H1 (cell line): ENCODE results near the gene TMEM144. TPM values are rescaled to one million over a fixed set of nuclear protein-coding genes. Genes with fewer than 3 reads are reported as not detected.

Experiments used
- CTCF ChIA-PET: fragments of 300-600 bp; sonication (Branson Sonifier 250); formaldehyde crosslinking; loops from one replicate; lab custom pipeline; 2021; ENCODE audit not compliant: partially characterized antibody; lab: Charles Lee
- POLR2A ChIA-PET: fragments of 300-600 bp; sonication (Branson Sonifier 250); formaldehyde crosslinking; loops from one replicate; lab custom pipeline; 2021; ENCODE audit warnings: inconsistent platforms; ENCODE audit not compliant: partially characterized antibody; lab: Charles Lee
- DNase-seq, 2 experiments: peaks; one replicate each; pipeline versions ENCODE4 v3.0.0 to v3.0.0-alpha.2; 2010 to 2022; ENCODE audit warnings: low spot score in 2 of 2, low read depth in 1 of 2, mixed read lengths in 1 of 2
- FAIRE-seq: peaks from 2 replicates; lab custom pipeline; 2011; peaks lifted over from hg19 to GRCh38; lab: Jason Lieb, UNC
- H2AFZ ChIP-seq: 2 replicates; pipeline ENCODE4 v1.8.1; 2012; ENCODE audit warnings: low read length, inconsistent platforms
- H2AK5ac ChIP-seq: 2 replicates; pipeline ENCODE4 v1.6.1; 2013; ENCODE audit warnings: low read depth, low read length
- H2BK120ac ChIP-seq: replicated peaks from 2 replicates; pipeline ENCODE3; 2013; ENCODE audit warnings: low read depth, low read length, inconsistent platforms
- H2BK12ac ChIP-seq: 2 replicates; pipeline ENCODE4 v1.6.1; 2013; ENCODE audit warnings: low read depth, low read length
- H2BK15ac ChIP-seq: 2 replicates; pipeline ENCODE4 v1.6.1; 2013; ENCODE audit warnings: low read length
- H2BK20ac ChIP-seq: 2 replicates; pipeline ENCODE4 v1.6.1; 2013; ENCODE audit warnings: low read length
- H2BK5ac ChIP-seq: 2 replicates; pipeline ENCODE4 v1.6.1; 2013; ENCODE audit warnings: low read depth, low read length
- H3K14ac ChIP-seq: 2 replicates; pipeline ENCODE4 v1.6.1; 2013; ENCODE audit warnings: inconsistent platforms; ENCODE audit not compliant: insufficient read length
- H3K18ac ChIP-seq: 2 replicates; pipeline ENCODE4 v1.6.1; 2013; ENCODE audit warnings: low read length; ENCODE audit errors: extremely low read depth
- H3K23ac ChIP-seq: 2 replicates; pipeline ENCODE4 v1.6.1; 2013; ENCODE audit warnings: inconsistent platforms; ENCODE audit not compliant: insufficient read length
- H3K23me2 ChIP-seq: 2 replicates; pipeline ENCODE4 v1.6.1; 2013; ENCODE audit warnings: low read depth, low read length
- H3K27ac ChIP-seq: 2 replicates; pipeline ENCODE4 v1.6.1; 2011; ENCODE audit warnings: low read depth, low read length, inconsistent platforms
- H3K27me3 ChIP-seq, 4 experiments: replicated peaks in 1 of 4; 1 replicate in 1 of 4; 2 replicates in 3 of 4; pipeline versions ENCODE4 v1.6.1 to v1.8.1; 2011 to 2013; ENCODE audit warnings: low read length in 3 of 4, mild to moderate bottlenecking in 3 of 4, inconsistent platforms in 2 of 4, mixed read lengths in 2 of 4, moderate library complexity in 1 of 4; ENCODE audit not compliant: control insufficient read depth in 3 of 4, insufficient read depth in 3 of 4; ENCODE audit errors: extremely low read depth in 1 of 4
- H3K36me3 ChIP-seq, 4 experiments: 2 replicates each; pipeline versions ENCODE4 v1.6.1 to v1.8.1; 2011 to 2013; ENCODE audit warnings: mild to moderate bottlenecking in 4 of 4, low read length in 3 of 4, moderate library complexity in 2 of 4, control low read depth in 1 of 4, inconsistent platforms in 1 of 4; ENCODE audit not compliant: insufficient read depth in 4 of 4, control insufficient read depth in 2 of 4
- H3K4ac ChIP-seq: replicated peaks from 2 replicates; pipeline ENCODE3; 2013; ENCODE audit warnings: low read length, low read depth, mixed read lengths, inconsistent platforms; ENCODE audit not compliant: insufficient read length
- H3K4me1 ChIP-seq, 4 experiments: replicated peaks in 1 of 4; 1 replicate in 1 of 4; 2 replicates in 3 of 4; pipeline versions ENCODE4 v1.6.1 to v1.8.1; 2011 to 2013; ENCODE audit warnings: low read length in 3 of 4, inconsistent platforms in 2 of 4, mixed read lengths in 1 of 4; ENCODE audit not compliant: insufficient read depth in 4 of 4, control insufficient read depth in 3 of 4
- H3K4me2 ChIP-seq, 2 experiments: 2 replicates each; pipeline versions ENCODE4 v1.6.1 to v1.8.1; 2011 to 2013; ENCODE audit warnings: low read depth in 2 of 2, low read length in 2 of 2, control low read depth in 1 of 2, inconsistent platforms in 1 of 2, mild to moderate bottlenecking in 1 of 2; ENCODE audit not compliant: insufficient read depth in 1 of 2
- H3K4me3 ChIP-seq, 4 experiments: fragments of 200-600, 300-600 bp in 1 of 4; sonication (generic), shearing (Covaris generic), sonication (Bioruptor Twin) in 1 of 4; 2 replicates each; pipeline versions ENCODE4 v1.5.1 to v1.8.1; 2011 to 2016; ENCODE audit warnings: low read length in 4 of 4, low read depth in 3 of 4, control low read depth in 2 of 4, inconsistent platforms in 2 of 4, mild to moderate bottlenecking in 2 of 4, mixed read lengths in 1 of 4, moderate library complexity in 1 of 4; ENCODE audit not compliant: insufficient read depth in 2 of 4; ENCODE audit errors: extremely low read depth in 1 of 4
- H3K56ac ChIP-seq: replicated peaks from 2 replicates; pipeline ENCODE3; 2013; ENCODE audit warnings: low read depth, mild to moderate bottlenecking, mixed read lengths, low read length, inconsistent platforms; ENCODE audit not compliant: insufficient read length
- H3K79me1 ChIP-seq: 2 replicates; pipeline ENCODE4 v1.6.1; 2013; ENCODE audit warnings: low read depth, low read length, control low read depth
- H3K79me2 ChIP-seq, 2 experiments: 2 replicates each; pipeline versions ENCODE4 v1.6.1 to v1.8.1; 2012 to 2013; ENCODE audit warnings: low read length in 2 of 2, mild to moderate bottlenecking in 2 of 2, inconsistent platforms in 1 of 2; ENCODE audit not compliant: insufficient read depth in 2 of 2, control insufficient read depth in 1 of 2
- H3K9ac ChIP-seq, 4 experiments: replicated peaks in 1 of 4; 1 replicate in 1 of 4; 2 replicates in 3 of 4; pipeline versions ENCODE4 v1.6.1 to v1.8.1; 2011 to 2013; ENCODE audit warnings: low read depth in 3 of 4, low read length in 3 of 4, control low read depth in 2 of 4, mild to moderate bottlenecking in 2 of 4, moderate library complexity in 2 of 4, inconsistent platforms in 1 of 4; ENCODE audit errors: extremely low read depth in 1 of 4
- H3K9me3 ChIP-seq, 2 experiments: 2 replicates each; pipeline versions ENCODE4 v1.6.1 to v1.8.1; 2012 to 2013; ENCODE audit warnings: mild to moderate bottlenecking in 2 of 2, moderate library complexity in 2 of 2, control low read depth in 1 of 2, inconsistent platforms in 1 of 2, low read depth in 1 of 2, low read length in 1 of 2, mixed read lengths in 1 of 2; ENCODE audit not compliant: insufficient read depth in 2 of 2
- H4K20me1 ChIP-seq, 2 experiments: replicated peaks in 1 of 2; 2 replicates each; pipeline versions ENCODE3 to v1.8.1; 2011 to 2013; ENCODE audit warnings: inconsistent platforms in 2 of 2, low read length in 2 of 2, mild to moderate bottlenecking in 1 of 2; ENCODE audit not compliant: insufficient read depth in 2 of 2, control insufficient read depth in 1 of 2
- H4K5ac ChIP-seq: 2 replicates; pipeline ENCODE4 v1.6.1; 2013; ENCODE audit warnings: low read length, low read depth, mixed read lengths, inconsistent platforms; ENCODE audit not compliant: insufficient read length
- H4K8ac ChIP-seq: 2 replicates; pipeline ENCODE4 v1.8.0; 2013; ENCODE audit warnings: mild to moderate bottlenecking, moderate library complexity, low read length, inconsistent platforms; ENCODE audit not compliant: insufficient read depth; ENCODE audit errors: extremely low read depth
- H4K91ac ChIP-seq: replicated peaks from 2 replicates; pipeline ENCODE3; 2013; ENCODE audit warnings: low read length, mixed read lengths, inconsistent platforms; ENCODE audit not compliant: insufficient read length
- CBX5 ChIP-seq: fragments of 300-800, 300-1000 bp; sonication (generic); IDR thresholded peaks from 2 replicates; pipeline ENCODE4 v1.7.1; 2016; ENCODE audit warnings: antibody characterized with exemption, low read length, low read depth
- CTCF ChIP-seq, 3 experiments: IDR thresholded peaks; 1 replicate in 2 of 3; 2 replicates in 1 of 3; pipeline versions ENCODE4 v1.5.1 to v1.6.1; 2011; ENCODE audit warnings: low read length in 3 of 3, mild to moderate bottlenecking in 3 of 3, inconsistent platforms in 2 of 3, low read depth in 1 of 3, moderate library complexity in 1 of 3; ENCODE audit not compliant: insufficient read depth in 1 of 3; ENCODE audit errors: control extremely low read depth in 1 of 3
- EGR1 ChIP-seq: IDR thresholded peaks from 2 replicates; pipeline ENCODE4 v1.6.1; 2011; ENCODE audit warnings: low read depth, low read length, borderline replicate concordance
- EZH2 ChIP-seq: fragments of 200-600 bp; sonication (generic); IDR thresholded peaks from 2 replicates; pipeline ENCODE4 v1.7.1; 2012; ENCODE audit warnings: low read depth, mild to moderate bottlenecking, moderate library complexity, low read length, inconsistent platforms; ENCODE audit not compliant: severe bottlenecking
- KDM1A ChIP-seq: fragments of 200-600, 300-600 bp; sonication (generic); IDR thresholded peaks from 2 replicates; pipeline ENCODE4 v1.7.1; 2016; ENCODE audit warnings: mild to moderate bottlenecking, low read length, borderline replicate concordance
- ZNF274 ChIP-seq: IDR thresholded peaks from 2 replicates; pipeline ENCODE4 v1.7.0; 2012; ENCODE audit warnings: low read length, borderline replicate concordance; ENCODE audit errors: extremely low read depth
- WGBS, 2 experiments: shearing (Covaris generic) in 1 of 2; methylation state at CpG; one replicate each; pipeline versions ENCODE4 v1.1.6 to v1.1.7; 2013 to 2015; ENCODE audit warnings: low lambda C conversion rate in 2 of 2, mixed read lengths in 2 of 2, inconsistent platforms in 1 of 2, low coverage in 1 of 2, missing lambda C conversion rate in 1 of 2; ENCODE audit not compliant: insufficient replicate concordance in 2 of 2, insufficient coverage in 1 of 2, insufficient read length in 1 of 2; ENCODE audit errors: extremely low coverage in 1 of 2, missing lambda C conversion rate in 1 of 2; 5-methylcytosine and 5-hydroxymethylcytosine counted together
- polyA plus RNA-seq, 7 experiments: library from polyadenylated mRNA; depleted of rRNA in 3 of 7; stranded (reverse) in 5 of 7; unstranded in 2 of 7; fragments of >200 nt in 5 of 7; fragments of 200-250 nt in 2 of 7; gene quantifications; 1 replicate in 5 of 7; 2 replicates in 1 of 7; 4 replicates in 1 of 7; pipeline versions ENCODE4 v1.2.1 to v1.2.3, GENCODE V29; 2011 to 2013; ENCODE audit warnings: missing spikeins in 2 of 7, mixed read lengths in 2 of 7
- total RNA-seq: library from RNA; stranded (reverse); fragmentation: NEBNext Ultra II Directional; extraction: Animal tissue kit (Norgen Biotek cat#: 25700); gene quantifications from 2 replicates; pipeline ENCODE4 v1.2.1, GENCODE V29; 2021

Gene TMEM144
- total and polyA plus RNA-seq, 2 of the 8 experiments (the other 6 are each of a cell fraction or from before 2014, with no cell fraction given) = 1.9 to 2.6 TPM

GRCh38 chr4:158179465-158179864 is 30.8 kb upstream of the TMEM144 start:
- H3K14ac ChIP-seq = no peak overlapping the region
- H3K4ac ChIP-seq = no peak overlapping the region
- no peaks in the 10 kb centered on the region for H3K79me1 ChIP-seq
- H3K27ac ChIP-seq = no peak overlapping the region
- no peak overlapping the region for H4K8ac ChIP-seq
- ChIA-PET POLR2A (no interaction called here), CTCF (interaction anchor here (1.0 to 2.2 kb wide), 2 partner anchors 8 to 13 kb away, joined by 3 to 9 read pairs; no protein-coding TSS in a partner anchor)
- H2AK5ac ChIP-seq = no peak overlapping the region
- no peak overlapping the region for H2BK20ac ChIP-seq
- no peak overlapping the region for H2BK15ac ChIP-seq
- H3K27me3 ChIP-seq = no peaks in the 10 kb centered on the region
- H3K9ac ChIP-seq = no peak overlapping the region
- H2BK120ac ChIP-seq = no peak overlapping the region
- no peaks in the 10 kb centered on the region for H3K79me2 ChIP-seq
- H2BK12ac ChIP-seq = no peak overlapping the region
- no peak overlapping the region for H3K56ac ChIP-seq
- no peaks in the 10 kb centered on the region for H3K4me1 ChIP-seq
- no peak overlapping the region for H3K4me3 ChIP-seq
- H2BK5ac ChIP-seq = no peak overlapping the region
- no peak overlapping the region for H3K18ac ChIP-seq
- no peaks in the 10 kb centered on the region for H3K23me2 ChIP-seq
- no peaks in the 10 kb centered on the region for H4K20me1 ChIP-seq
- TF ChIP-seq CTCF (IDR thresholded peaks at IDR 0.05; ENCODE audit: control extremely low read depth in 1 of 3, insufficient read depth in 1 of 3, low read depth in 1 of 3, low read length in 3 of 3) = no peak
- TF ChIP-seq EZH2 = no peak
- TF ChIP-seq CBX5 = no peak
- no peak for TF ChIP-seq KDM1A
- TF ChIP-seq ZNF274 = no peak
- TF ChIP-seq EGR1 = no peak
- WGBS, 2 experiments = 83% methylated on average over 3 of the region's 3 CpGs; no CpG with 5 or more reads in 1 of the 2 experiments
- no peaks in the 10 kb centered on the region for H3K36me3 ChIP-seq
- no peak overlapping the region for H2AFZ ChIP-seq
- FAIRE-seq (no peak), DNase-seq (no peak)
- H3K9me3 ChIP-seq = no peaks in the 10 kb centered on the region
- H4K5ac ChIP-seq = no peak overlapping the region
- H3K4me2 ChIP-seq = no peak overlapping the region
- no peak overlapping the region for H4K91ac ChIP-seq
- no peak overlapping the region for H3K23ac ChIP-seq
